Measurements from ENCODE around the gene FRMD4A. TPM values are rescaled to one million over a fixed set of nuclear protein-coding genes. Genes with fewer than 3 reads are reported as not detected.

Gene FRMD4A
- total and polyA plus RNA-seq, 10 of the 15 experiments (the other 5 are each of a cell fraction or from before 2014, with no cell fraction given): 17.8 to 75.2 (median 39.1) TPM

DNA sequence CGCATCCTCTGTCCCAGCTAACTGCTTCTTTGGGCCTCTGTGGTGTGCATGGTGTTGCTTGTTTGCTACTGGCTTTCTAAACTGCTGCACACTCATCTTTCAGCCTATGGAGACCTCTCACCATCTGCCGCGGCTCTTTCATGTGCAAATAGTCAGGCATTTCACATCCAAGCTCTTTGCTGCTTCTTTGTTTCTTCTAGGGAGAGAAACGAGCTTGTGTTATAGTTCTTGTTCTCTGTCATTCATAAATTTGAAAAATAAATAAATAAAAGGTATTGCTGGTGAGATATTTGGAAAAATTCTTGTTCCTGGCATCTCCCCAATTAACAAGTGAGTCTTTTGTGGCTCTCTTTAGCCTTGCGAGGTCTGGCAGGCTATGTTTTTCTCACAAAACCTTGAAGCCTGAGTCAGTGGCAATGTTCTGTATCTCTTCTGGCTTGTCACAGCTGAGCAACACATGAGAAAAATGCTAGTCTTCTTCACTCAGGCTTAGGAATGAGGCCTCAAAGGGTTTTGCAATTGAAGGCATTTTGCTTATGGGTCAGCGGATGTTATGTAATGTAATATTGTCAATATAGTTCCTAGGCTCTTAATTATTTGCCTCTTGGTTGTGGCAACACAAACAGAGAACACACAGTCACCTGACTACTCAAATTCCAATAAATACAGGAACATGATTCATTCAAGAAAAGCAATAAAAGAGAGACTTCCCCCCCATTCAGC, 274.0 kb downstream of the FRMD4A start:
- Histone ChIP-seq H3K27me3 (replicated peaks in 1 of 2; ENCODE audit: control insufficient read depth in 2 of 2, insufficient read depth in 2 of 2, low read length in 1 of 2) (peaks cover 0 to 4% of the 10 kb centered on the region in 2 experiments; a peak in 2 of 4 replicates), H3K4me1 (ENCODE audit: control insufficient read depth, insufficient read depth, low read length) (no peaks in the 10 kb centered on the region), H3K4me3 (no peak overlapping the region), H4K20me1 (ENCODE audit: control insufficient read depth, insufficient read depth) (no peaks in the 10 kb centered on the region), H2AFZ (ENCODE audit: control insufficient read depth, low read depth, low read length) (no peak overlapping the region), H3K36me3 (ENCODE audit: control insufficient read depth in 2 of 2, insufficient read depth in 2 of 2, low read length in 1 of 2) (no peaks in the 10 kb centered on the region), H3K9me3 (replicated peaks; ENCODE audit: control insufficient read depth, insufficient read depth, low read length) (peaks cover 4% of the 10 kb centered on the region; the same call in 2 of the 3 replicates), H3K4me2 (ENCODE audit: control insufficient read depth, insufficient read depth) (no peak overlapping the region), H3K9ac (ENCODE audit: control insufficient read depth, insufficient read depth, low read length) (no peak overlapping the region), H3K79me2 (ENCODE audit: control insufficient read depth, insufficient read depth, low read length) (no peaks in the 10 kb centered on the region), H3K27ac (ENCODE audit: control insufficient read depth, insufficient read depth) (no peak overlapping the region)
- no peak for DNase-seq (ENCODE audit: low read depth, low spot score)
- SMC1A ChIA-PET (ENCODE audit: uncharacterized antibody, unreplicated experiment): no interaction called here
- in situ Hi-C loops (cut with MboI): no loop called here
- CTCF ChIA-PET: interaction anchor here (1.2 kb wide), 1 partner anchor 12 kb away, joined by 3 read pairs; no protein-coding TSS in a partner anchor
- ATAC-seq: no peak
- intact Hi-C loops (cut with micrococcal nuclease; ENCODE audit: unreplicated experiment): no loop called here
- BruUV-seq (replicated peaks): no TSS peak
- TF ChIP-seq CHD4 (IDR thresholded peaks at IDR 0.05) (no peak), TARDBP (IDR thresholded peaks at IDR 0.05; ENCODE audit: borderline replicate concordance) (no peak), MTA3 (IDR thresholded peaks at IDR 0.05; ENCODE audit: borderline replicate concordance, low read length) (no peak), RBBP5 (conservative IDR thresholded peaks at IDR 0.05) (no peak), ATF7 (IDR thresholded peaks at IDR 0.05; ENCODE audit: low read depth) (no peak), JUND (IDR thresholded peaks at IDR 0.05; ENCODE audit: low read depth, low read length) (no peak), STAT3 (IDR thresholded peaks at IDR 0.05; ENCODE audit: low read depth, low read length) (no peak), IKZF2 (IDR thresholded peaks at IDR 0.05) (no peak), PAX8 (IDR thresholded peaks at IDR 0.05) (no peak), TCF7 (IDR thresholded peaks at IDR 0.05; ENCODE audit: borderline replicate concordance) (no peak), POU2F2 (IDR thresholded peaks at IDR 0.05; ENCODE audit: borderline replicate concordance, low read depth, low read length) (no peak), PAX5 (IDR thresholded peaks at IDR 0.05; ENCODE audit: borderline replicate concordance, low read depth, low read length) (no peak), ZBED1 (IDR thresholded peaks at IDR 0.05; ENCODE audit: borderline replicate concordance) (no peak), MYB (IDR thresholded peaks at IDR 0.05; ENCODE audit: borderline replicate concordance, low read depth, low read length) (no peak), ASH2L (IDR thresholded peaks at IDR 0.05; ENCODE audit: borderline replicate concordance, low read depth) (no peak), YY1 (IDR thresholded peaks at IDR 0.05; ENCODE audit: low read depth, low read length) (no peak)
- TF ChIP-seq, protein P1, sequence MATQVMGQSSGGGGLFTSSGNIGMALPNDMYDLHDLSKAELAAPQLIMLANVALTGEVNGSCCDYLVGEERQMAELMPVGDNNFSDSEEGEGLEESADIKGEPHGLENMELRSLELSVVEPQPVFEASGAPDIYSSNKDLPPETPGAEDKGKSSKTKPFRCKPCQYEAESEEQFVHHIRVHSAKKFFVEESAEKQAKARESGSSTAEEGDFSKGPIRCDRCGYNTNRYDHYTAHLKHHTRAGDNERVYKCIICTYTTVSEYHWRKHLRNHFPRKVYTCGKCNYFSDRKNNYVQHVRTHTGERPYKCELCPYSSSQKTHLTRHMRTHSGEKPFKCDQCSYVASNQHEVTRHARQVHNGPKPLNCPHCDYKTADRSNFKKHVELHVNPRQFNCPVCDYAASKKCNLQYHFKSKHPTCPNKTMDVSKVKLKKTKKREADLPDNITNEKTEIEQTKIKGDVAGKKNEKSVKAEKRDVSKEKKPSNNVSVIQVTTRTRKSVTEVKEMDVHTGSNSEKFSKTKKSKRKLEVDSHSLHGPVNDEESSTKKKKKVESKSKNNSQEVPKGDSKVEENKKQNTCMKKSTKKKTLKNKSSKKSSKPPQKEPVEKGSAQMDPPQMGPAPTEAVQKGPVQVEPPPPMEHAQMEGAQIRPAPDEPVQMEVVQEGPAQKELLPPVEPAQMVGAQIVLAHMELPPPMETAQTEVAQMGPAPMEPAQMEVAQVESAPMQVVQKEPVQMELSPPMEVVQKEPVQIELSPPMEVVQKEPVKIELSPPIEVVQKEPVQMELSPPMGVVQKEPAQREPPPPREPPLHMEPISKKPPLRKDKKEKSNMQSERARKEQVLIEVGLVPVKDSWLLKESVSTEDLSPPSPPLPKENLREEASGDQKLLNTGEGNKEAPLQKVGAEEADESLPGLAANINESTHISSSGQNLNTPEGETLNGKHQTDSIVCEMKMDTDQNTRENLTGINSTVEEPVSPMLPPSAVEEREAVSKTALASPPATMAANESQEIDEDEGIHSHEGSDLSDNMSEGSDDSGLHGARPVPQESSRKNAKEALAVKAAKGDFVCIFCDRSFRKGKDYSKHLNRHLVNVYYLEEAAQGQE (IDR thresholded peaks at IDR 0.05; ENCODE audit: low read depth, low read length): no peak
- TF ChIP-seq, protein P2, sequence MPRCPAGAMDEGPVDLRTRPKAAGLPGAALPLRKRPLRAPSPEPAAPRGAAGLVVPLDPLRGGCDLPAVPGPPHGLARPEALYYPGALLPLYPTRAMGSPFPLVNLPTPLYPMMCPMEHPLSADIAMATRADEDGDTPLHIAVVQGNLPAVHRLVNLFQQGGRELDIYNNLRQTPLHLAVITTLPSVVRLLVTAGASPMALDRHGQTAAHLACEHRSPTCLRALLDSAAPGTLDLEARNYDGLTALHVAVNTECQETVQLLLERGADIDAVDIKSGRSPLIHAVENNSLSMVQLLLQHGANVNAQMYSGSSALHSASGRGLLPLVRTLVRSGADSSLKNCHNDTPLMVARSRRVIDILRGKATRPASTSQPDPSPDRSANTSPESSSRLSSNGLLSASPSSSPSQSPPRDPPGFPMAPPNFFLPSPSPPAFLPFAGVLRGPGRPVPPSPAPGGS (IDR thresholded peaks at IDR 0.05; ENCODE audit: borderline replicate concordance, insufficient read depth, low read depth, low read length, poor library complexity, severe bottlenecking): no peak
- RAD21 ChIA-PET (ENCODE audit: unreplicated experiment): no interaction called here
- POLR2A ChIA-PET: interaction anchor here (0.7 kb wide), 1 partner anchor 10 kb away, joined by 5 read pairs; no protein-coding TSS in a partner anchor
- FAIRE-seq: no peak
- WGBS (ENCODE audit: insufficient coverage, insufficient replicate concordance, low lambda C conversion rate, missing lambda C conversion rate): 63% methylated on average over 6 of the region's 6 CpGs

Data from GM12878 (cell line).